ENCODE results near the gene TIMM23.

Gene TIMM23

GRCh38 chr10:46022978-46023702, 50.9 kb downstream of the TIMM23 start (continued):
- TF ChIP-seq ZNF354C (tag by site-specific recombination; IDR thresholded peaks at IDR 0.05; ENCODE audit: borderline replicate concordance, low read depth) (no peak), ZSCAN4 (tag by site-specific recombination; IDR thresholded peaks at IDR 0.05) (no peak), ZEB2 (tag by site-specific recombination; IDR thresholded peaks at IDR 0.05) (peak; percentile 78; the same call in 1 of the 2 replicates), SP3 (tag by site-specific recombination; IDR thresholded peaks at IDR 0.05) (peak; percentile 67), ZBTB48 (tag by site-specific recombination; IDR thresholded peaks at IDR 0.05) (peak; percentile 94), ZBTB6 (tag by site-specific recombination; IDR thresholded peaks at IDR 0.05) (0 out of 2 replicates have a peak, but pooled peaks have one; percentile 4), PRDM1 (tag by site-specific recombination; IDR thresholded peaks at IDR 0.05) (peak; percentile 73), ZBTB26 (tag by site-specific recombination; optimal IDR thresholded peaks at IDR 0.05) (peak; percentile 56), ZNF148 (tag by site-specific recombination; IDR thresholded peaks at IDR 0.05; ENCODE audit: borderline replicate concordance) (no peak), INSM2 (tag by site-specific recombination; IDR thresholded peaks at IDR 0.05) (peak; percentile 25; the same call in 1 of the 2 replicates), CTCF (tag by site-specific recombination; IDR thresholded peaks at IDR 0.05) (peak; percentile 52), ZSCAN16 (tag by site-specific recombination; IDR thresholded peaks at IDR 0.05) (no peak), TCF7L2 (IDR thresholded peaks at IDR 0.05; ENCODE audit: borderline replicate concordance, low read depth, low read length) (no peak), HIC1 (tag by site-specific recombination; IDR thresholded peaks at IDR 0.05) (peak; percentile 92; the same call in 1 of the 2 replicates), ZNF521 (tag by site-specific recombination; IDR thresholded peaks at IDR 0.05) (no peak), ZNF2 (tag by site-specific recombination; IDR thresholded peaks at IDR 0.05) (peak; percentile 84), PATZ1 (tag by site-specific recombination; IDR thresholded peaks at IDR 0.05) (peak; percentile 95), SCRT2 (tag by site-specific recombination; IDR thresholded peaks at IDR 0.05) (0 out of 2 replicates have a peak, but pooled peaks have one; percentile 34), GLIS1 (tag by site-specific recombination; IDR thresholded peaks at IDR 0.05) (peak; percentile 92), ZBTB20 (tag by site-specific recombination; IDR thresholded peaks at IDR 0.05) (peak; percentile 81; the same call in 1 of the 2 replicates), GLIS2 (tag by site-specific recombination; IDR thresholded peaks at IDR 0.05) (peak; percentile 99), ZNF239 (tag by site-specific recombination; IDR thresholded peaks at IDR 0.05) (no peak), ZNF843 (tag by site-specific recombination; IDR thresholded peaks at IDR 0.05) (peak; percentile 38; the same call in 1 of the 2 replicates), HOXC10 (CRISPR knock-in tag; IDR thresholded peaks at IDR 0.05) (no peak), ZBTB7A (tag by site-specific recombination; IDR thresholded peaks at IDR 0.05; ENCODE audit: low read depth) (no peak)
